Keratinocyte (primary cell): ENCODE data around the gene SCAMP2.

ENCODE experiments used
- CTCF ChIP-seq, 3 experiments: IDR thresholded peaks in 1 of 3; conservative IDR thresholded peaks in 1 of 3; optimal IDR thresholded peaks in 1 of 3; 2 replicates in 2 of 3; 3 replicates in 1 of 3; pipeline versions ENCODE3 to v1.5.1; 2011; ENCODE audit warnings: low read length in 3 of 3, mild to moderate bottlenecking in 3 of 3, moderate library complexity in 2 of 3, control low read depth in 1 of 3, inconsistent platforms in 1 of 3; ENCODE audit not compliant: insufficient read depth in 2 of 3; ENCODE audit errors: extremely low read depth in 1 of 3
- EZH2 ChIP-seq: IDR thresholded peaks from one replicate; pipeline ENCODE4 v1.6.1; 2012; ENCODE audit warnings: inconsistent platforms, mild to moderate bottlenecking, low read length, moderate library complexity

DNA sequence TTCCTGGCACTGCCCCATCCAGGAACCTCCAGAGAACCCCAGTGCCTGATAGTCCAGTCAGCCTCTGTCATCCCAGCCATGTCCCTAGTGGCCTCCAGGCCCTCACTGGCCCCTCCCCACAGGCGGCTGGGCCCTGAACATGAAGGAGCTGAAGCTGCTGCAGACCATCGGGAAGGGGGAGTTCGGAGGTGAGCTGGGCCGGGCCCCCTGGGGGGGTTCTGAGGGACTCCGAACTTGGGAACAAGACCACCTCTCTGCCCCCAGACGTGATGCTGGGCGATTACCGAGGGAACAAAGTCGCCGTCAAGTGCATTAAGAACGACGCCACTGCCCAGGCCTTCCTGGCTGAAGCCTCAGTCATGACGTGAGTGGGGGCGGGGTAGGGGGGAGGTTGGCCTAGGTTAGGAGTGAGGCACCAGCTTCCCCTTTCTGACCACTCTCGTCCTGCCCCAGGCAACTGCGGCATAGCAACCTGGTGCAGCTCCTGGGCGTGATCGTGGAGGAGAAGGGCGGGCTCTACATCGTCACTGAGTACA, 72.5 kb downstream of the SCAMP2 start:
- TF ChIP-seq CTCF (optimal IDR thresholded peaks at IDR 0.05 in 1 of 3, IDR thresholded peaks at IDR 0.05 in 1 of 3, conservative IDR thresholded peaks at IDR 0.05 in 1 of 3; ENCODE audit: extremely low read depth in 1 of 3, insufficient read depth in 2 of 3, low read length in 3 of 3) (no peak), EZH2 (no peak)
